Glomerular visceral epithelial cell (primary cell): ENCODE measurements around the gene SWT1.
"Not testable (repeated sequence)": the region's sequence is repeated elsewhere in the genome, so short reads cannot be mapped to it uniquely, and the experiment has no call there.

Source experiments
- DNase-seq: peaks from one replicate; pipeline ENCODE4 v3.0.0-alpha.2; 2016; ENCODE audit errors: extremely low spot score

SWT1 gene

DNA sequence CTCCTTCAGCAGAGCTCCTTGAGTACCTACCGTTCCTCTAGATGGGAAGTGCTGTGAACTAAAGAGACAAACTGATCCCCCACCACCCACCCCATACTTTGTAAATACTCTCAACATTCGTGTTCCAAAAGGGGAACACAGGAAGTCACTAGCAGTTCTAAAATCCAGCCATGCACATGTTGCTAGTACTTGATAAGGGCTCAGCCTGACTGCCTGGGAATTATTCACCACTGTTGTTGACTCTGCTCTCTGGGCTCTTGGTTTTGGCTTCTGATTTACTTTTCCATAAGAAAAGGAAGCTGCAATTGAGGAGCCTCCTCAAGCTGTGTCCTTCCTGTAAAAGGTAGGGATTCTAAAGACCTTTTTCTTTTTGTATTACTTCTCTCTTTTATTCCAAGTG lies 92.6 kb downstream of the SWT1 start:
- no peak for DNase-seq

GRCh38 chr1:185250063-185250462 lies 93.1 kb downstream of the SWT1 start:
- DNase-seq, result no peak

DNA sequence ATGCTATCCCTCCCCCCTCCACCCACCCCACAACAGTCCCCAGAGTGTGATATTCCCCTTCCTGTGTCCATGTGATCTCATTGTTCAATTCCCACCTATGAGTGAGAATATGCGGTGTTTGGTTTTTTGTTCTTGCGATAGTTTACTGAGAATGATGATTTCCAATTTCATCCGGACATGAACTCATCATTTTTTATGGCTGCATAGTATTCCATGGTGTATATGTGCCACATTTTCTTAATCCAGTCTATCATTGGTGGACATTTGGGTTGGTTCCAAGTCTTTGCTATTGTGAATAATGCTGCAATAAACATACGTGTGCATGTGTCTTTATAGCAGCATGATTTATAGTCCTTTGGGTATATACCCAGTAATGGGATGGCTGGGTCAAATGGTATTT lies 95.0 kb downstream of the SWT1 start:
- not testable (repeated sequence) for DNase-seq

GRCh38 chr1:185252404-185252803 lies 95.4 kb downstream of the SWT1 start:
- not testable (repeated sequence) for DNase-seq

DNA sequence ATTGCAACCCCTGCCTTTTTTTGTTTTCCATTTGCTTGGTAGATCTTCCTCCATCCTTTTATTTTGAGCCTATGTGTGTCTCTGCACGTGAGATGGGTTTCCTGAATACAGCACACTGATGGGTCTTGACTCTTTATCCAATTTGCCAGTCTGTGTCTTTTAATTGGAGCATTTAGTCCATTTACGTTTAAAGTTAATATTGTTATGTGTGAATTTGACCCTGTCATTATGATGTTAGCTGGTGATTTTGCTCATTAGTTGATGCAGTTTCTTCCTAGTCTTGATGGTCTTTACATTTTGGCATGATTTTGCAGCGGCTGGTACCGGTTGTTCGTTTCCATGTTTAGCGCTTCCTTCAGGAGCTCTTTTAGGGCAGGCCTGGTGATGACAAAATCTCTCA lies 98.6 kb downstream of the SWT1 start:
- not testable (repeated sequence) for DNase-seq

- DNase-seq, result not testable (repeated sequence)
Observed at GRCh38 chr1:185257116-185257949, 100.4 kb downstream of the SWT1 start.

DNA sequence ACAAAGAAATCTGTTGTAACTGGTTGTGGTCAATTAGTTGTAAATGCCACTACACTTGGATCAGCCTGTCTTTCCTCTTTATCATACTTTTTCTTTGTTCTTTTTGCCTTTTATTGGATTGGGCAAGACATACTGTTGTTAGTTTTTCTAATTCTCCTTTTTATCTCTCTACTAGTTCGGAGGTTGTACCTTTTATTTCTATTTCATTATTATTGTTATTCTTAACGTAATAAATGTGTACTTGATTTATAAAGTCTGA lies 100.9 kb downstream of the SWT1 start:
- DNase-seq, result peak; percentile 8

DNA sequence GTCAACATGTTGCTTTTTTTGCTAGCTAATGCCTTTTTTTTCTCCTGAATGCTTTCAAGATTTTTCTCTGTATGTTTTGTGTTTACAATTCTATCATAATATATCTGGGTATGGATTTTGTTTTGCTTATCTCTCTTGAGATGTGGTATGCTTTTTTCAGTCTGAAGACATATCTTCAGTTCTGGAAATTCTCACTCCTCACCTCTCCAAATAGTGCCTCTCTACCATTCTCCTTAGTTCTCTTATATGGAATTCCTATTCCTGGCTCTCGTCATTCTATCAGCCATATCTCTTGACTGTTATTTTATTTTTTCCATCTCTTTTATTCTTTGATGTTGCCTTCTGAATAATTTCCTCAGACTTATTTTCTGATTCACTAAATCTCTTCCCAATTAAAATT lies 101.7 kb downstream of the SWT1 start:
- no peak for DNase-seq

DNA sequence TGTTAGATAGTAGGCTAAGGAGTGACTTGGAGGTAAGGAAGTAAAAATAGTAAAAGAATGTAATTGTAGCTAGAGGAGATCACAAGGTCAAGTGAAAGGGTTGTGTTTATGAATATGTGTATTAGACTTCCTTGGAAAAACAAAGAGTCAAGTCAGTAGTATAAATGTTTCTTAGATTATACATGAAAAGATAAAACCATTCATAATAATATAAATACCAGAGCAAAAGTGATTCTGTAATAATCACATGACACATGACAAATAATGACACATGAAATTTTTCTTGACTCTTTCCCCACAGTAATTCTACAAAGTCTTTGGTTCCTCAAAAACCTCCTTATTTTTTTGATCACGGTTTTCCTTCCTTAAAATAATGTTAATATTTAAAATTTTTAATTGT lies 103.6 kb downstream of the SWT1 start:
- no peak for DNase-seq

- no peak for DNase-seq
Observed at GRCh38 chr1:185262151-185262550, 105.2 kb downstream of the SWT1 start.

DNA sequence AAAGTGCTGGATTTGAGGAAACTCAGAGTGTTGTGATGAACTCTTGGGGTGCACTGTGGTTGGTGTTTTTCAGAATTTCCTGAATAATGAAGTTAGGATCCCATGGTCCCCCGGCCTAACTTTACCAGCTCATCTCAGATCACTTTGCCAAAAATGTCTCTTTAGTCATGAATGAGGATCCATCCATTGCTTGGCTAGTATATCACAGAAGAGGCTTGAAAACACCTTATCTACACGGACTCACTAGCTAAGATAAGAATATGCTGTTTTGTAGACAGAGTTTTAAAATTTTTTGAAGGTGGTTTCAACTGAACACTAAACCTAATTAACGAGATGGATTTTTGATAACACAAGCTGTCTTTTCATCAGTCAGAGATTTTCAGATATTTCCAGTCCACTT lies 106.3 kb downstream of the SWT1 start:
- no peak for DNase-seq

DNA sequence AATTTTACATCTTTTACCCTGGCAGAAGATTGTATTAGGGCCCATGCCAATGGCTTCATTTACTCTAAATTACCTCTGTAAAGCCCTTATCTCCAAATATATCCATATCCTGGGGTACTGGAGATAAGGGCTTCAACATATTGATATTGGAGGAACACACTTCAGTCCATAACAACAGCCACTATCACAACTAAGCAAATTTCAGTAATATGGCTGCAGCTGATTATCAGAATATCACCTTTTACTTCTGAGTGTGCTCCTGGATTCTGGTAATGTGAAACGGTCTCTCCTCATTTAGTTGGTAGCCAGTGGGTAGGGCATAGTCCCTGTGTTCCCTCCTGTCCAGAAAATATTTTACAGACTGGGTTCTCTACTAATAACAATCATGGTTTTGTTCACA lies 106.8 kb downstream of the SWT1 start:
- DNase-seq, result no peak

- DNase-seq, result no peak
Observed at GRCh38 chr1:185265314-185265713, 108.3 kb downstream of the SWT1 start.

DNA sequence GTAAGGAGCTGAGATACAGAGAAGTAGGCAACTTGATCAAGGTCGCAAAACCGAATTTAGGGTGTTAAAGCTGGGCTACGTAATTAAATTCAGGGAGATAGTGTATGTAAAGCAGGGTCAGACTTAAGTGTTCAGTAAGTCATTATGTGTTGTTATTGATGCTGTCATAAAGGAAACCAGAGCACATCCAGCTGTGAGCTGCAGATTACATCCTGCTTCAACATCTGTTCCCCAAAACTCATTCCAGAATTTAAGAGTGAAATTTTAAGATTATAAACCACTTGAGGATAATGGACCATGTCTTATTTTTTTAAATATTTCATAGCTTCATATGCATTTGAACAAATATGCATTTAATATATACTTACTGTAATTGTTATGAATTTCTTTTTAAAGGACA lies 110.3 kb downstream of the SWT1 start:
- no peak for DNase-seq

DNA sequence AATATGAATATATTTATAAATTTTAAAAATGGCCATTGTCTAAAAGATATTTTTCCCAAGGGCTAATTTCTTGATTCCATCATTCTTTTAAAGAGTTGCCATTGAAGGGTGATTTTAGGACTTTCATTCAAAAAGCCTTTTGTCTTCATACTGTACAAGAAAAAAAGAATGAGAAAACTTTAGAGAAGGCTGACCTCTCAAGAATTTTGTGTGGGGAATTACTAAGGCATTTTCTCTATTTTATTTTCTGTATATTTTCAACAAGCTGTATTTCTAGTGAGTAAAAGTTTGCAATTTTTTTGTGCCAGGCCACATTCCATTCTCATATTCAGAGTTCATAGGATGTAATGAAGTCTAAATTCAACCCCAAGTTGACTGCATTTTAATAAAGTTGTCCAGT lies 110.7 kb downstream of the SWT1 start:
- DNase-seq, result no peak

DNA sequence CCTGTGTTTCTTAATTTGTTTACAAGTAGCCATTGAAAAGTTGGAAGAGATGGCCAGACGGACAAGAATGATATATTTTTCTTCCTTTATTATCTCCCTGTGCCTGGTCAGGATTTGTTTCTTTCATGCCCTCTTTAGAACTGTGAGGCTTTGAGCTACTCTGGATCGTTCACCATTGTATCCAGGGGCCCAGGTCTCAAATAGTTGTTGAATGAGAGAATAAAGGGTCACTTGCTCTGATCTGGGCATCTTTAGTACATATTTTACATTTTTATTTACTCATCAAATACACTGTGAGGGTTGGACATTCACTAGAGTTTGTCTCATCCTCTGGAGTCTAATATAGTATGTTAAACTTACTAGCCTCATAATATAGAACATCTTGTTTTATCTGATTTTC lies 111.4 kb downstream of the SWT1 start:
- DNase-seq, result no peak

- no peak for DNase-seq
Observed at GRCh38 chr1:185271921-185272320, 115.0 kb downstream of the SWT1 start.

- no peak for DNase-seq
Observed at GRCh38 chr1:185279571-185279970, 122.6 kb downstream of the SWT1 start.

DNA sequence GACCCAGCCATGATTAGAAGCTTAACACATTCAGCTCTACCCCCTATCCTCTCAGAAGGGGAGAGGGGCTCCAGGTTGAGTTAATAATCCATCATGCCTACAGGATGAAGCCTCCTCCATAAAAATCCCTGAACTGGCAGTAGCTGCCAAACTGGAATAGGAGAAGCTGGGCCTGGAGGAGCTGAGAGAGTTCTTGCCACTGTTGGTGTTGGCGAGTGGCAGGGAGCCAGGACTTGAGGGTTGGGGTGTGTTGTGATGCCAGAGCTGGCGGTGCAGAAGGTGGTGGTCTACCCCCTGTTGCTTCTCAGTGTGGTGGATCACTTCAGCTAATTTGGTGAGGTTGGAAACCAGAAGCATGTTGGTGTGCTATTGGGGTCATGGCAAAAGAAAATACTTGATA lies 123.6 kb downstream of the SWT1 start:
- no peak for DNase-seq

DNA sequence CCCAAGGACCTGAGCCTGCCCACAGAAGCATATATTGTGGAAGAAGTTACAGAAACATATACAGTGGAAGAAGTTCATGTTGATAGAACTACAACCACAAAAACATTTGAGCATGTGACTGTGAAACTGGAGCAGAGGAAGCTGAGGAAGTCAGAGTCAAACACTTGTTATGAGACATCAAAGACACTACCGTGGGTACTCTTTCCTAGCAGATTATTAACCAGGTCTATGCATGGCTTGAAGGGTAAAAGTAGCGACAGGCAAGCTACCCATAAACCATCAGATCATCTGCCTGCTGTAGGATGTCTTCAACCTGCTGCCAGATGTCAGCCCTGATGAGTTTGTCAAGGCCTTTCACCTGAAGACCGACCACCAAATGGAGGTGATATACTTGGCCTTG lies 124.3 kb downstream of the SWT1 start:
- DNase-seq, result peak; percentile 9

DNA sequence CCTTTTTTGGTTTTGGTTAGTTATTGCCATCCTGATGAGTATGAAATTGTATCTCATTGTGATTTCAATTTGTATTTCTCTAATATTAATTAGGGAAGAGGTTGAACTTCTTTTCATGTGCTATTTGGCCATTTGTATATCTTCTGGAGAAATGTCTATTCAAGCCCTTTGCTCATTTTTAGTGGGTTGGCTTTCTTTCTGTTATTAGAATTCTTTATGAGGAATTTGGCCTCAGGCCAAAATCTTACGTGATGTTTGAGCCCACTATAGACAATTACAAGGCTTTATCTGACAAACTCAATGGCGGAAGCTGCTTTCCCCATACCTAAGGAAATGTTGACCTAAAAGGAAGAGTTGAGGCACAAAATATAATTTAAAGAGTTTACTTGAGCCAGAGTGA lies 127.1 kb downstream of the SWT1 start:
- no peak for DNase-seq

DNA sequence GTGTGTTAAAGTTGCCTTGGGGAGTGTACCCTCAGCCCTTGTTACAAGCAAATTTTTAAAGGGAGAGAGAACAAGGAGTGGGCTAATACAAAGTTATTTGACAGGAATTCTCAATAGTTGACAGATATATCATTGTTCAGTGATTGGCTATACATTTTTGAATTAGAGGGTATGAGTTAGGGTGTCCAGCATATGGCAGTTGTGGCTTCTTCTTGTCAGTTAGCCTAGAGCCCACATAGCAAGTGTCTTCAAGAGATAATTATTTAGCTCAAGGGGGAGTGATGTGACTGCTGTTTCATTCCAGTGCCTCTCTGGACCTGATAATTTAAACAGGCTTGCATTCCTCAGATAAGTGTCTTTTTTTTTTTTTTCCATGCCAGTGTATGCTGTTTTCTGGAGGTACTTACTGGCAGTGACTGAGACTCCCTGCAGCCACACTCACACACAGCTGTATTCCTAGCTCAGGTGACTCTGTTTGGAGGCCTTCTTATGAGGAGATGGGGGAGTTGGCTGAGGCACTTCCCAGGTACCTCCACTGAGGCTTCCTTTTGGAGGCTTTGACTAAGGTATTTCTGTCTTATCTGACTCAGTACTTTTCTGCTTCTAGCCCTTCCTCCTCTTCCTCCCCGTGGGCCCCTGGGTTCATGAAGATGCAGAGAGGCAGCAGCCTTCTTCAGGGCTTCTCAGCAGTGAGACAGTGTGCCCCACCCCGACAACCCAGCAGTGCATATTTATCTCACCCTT lies 127.7 kb downstream of the SWT1 start:
- no peak for DNase-seq

GRCh38 chr1:185287451-185287850 lies 130.5 kb downstream of the SWT1 start:
- no peak for DNase-seq

- no peak for DNase-seq
Observed at GRCh38 chr1:185288435-185288834, 131.5 kb downstream of the SWT1 start.
